Uterus (tissue), 4 donors: ENCODE measurements around the gene ADD3. TPM values are rescaled to one million over a fixed set of nuclear protein-coding genes. Genes with fewer than 3 reads are reported as not detected.

Experiments
- DNase-seq, 2 donors: peaks; one replicate each; pipeline ENCODE4 v3.0.0-alpha.2; 2019 to 2020
- H3K27ac ChIP-seq, 2 donors: fragments of 200-600 bp; sonication (generic); 1 replicate in 1 of 2; 2 replicates in 1 of 2; pipeline ENCODE4 v1.5.1; 2016 to 2018
- H3K27me3 ChIP-seq, 2 donors: fragments of 200-600 bp; sonication (generic); one replicate each; pipeline ENCODE4 v1.5.1; 2018 to 2019; ENCODE audit warnings: control low read depth in 1 of 2
- H3K36me3 ChIP-seq, 2 donors: fragments of 200-600 bp; sonication (generic); one replicate each; pipeline ENCODE4 v1.5.1; 2019; ENCODE audit warnings: control low read depth in 1 of 2
- H3K4me1 ChIP-seq, 2 donors: fragments of 200-600 bp; sonication (generic); one replicate each; pipeline ENCODE4 v1.5.1; 2018 to 2019; ENCODE audit warnings: control low read depth in 1 of 2
- H3K4me3 ChIP-seq, 2 donors: fragments of 200-600 bp; sonication (generic); 1 replicate in 1 of 2; 2 replicates in 1 of 2; pipeline ENCODE4 v1.5.1; 2018 to 2019; ENCODE audit warnings: mild to moderate bottlenecking in 1 of 2
- H3K9me3 ChIP-seq, 2 donors: fragments of 200-600 bp; sonication (generic); one replicate each; pipeline ENCODE4 v1.5.1; 2019; ENCODE audit warnings: control low read depth in 1 of 2
- CTCF ChIP-seq, 4 experiments: fragments of 200-600 bp in 2 of 4; fragments of 450-650 bp in 2 of 4; sonication (generic) in 2 of 4; IDR thresholded peaks; one replicate each; pipeline ENCODE4 v1.5.1; 2016 to 2019; ENCODE audit warnings: antibody characterized with exemption in 4 of 4, mild to moderate bottlenecking in 2 of 4, moderate library complexity in 1 of 4
- POLR2A ChIP-seq, 2 donors: fragments of 450-650 bp; IDR thresholded peaks; one replicate each; pipeline ENCODE4 v1.6.1; 2016; ENCODE audit warnings: antibody characterized with exemption in 2 of 2, mild to moderate bottlenecking in 1 of 2, moderate library complexity in 1 of 2
- intact Hi-C: fragments of 100-400 bp; cut with DNase I; formaldehyde crosslinking; loops from one replicate; pipeline ENCODE4 v1.15.1; 2023; ENCODE audit warnings: low total_unique reads
- total RNA-seq, 4 donors: library from RNA; depleted of rRNA in 3 of 4; stranded (reverse); fragments of >200 nt in 3 of 4; gene quantifications; one replicate each; pipeline versions ENCODE4 v1.1.0 to v1.2.4, GENCODE V29; 2014 to 2023
- donor health status: DM: yes; HTN: yes; CAD: no.

The ADD3 gene
- total RNA-seq, 4 donors from 2014 or later: 55.0 to 935 (median 92.6) TPM

- no peak for DNase-seq
- Histone ChIP-seq H3K27ac (no peak overlapping the region), H3K4me1 (no peaks in the 10 kb centered on the region)
These were observed 19.6 kb upstream of the ADD3 start for GRCh38 chr10:109988212-109988596.

DNA sequence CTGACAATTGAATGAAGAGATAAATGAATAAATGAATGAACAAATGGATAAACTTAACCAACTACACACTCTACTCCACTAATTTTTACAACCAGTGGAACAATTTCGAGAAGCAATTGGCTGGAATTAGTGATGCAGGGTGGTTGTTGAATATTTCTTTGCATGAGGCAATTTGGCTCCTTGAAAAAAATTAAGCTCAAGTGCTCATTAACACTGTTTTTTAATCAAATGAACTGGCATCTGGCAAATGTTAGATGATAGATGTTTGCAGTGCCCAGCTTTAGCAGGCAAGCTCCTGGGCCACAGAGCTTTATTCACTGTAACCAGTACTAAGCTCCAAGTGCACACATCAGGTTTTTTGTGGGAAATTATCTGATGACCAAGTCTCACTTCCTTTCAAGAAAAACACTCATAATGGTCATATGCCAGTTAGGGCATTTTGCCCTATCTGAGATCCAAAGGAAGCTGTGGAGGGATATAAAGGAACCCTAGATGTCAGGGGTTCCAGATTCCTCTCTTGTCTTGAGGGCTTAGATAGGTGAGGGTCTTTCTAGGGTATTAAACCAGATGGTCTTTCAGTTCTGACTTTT is 16.4 kb upstream of the ADD3 start:
- H3K27me3 ChIP-seq: no peaks in the 10 kb centered on the region
- H3K36me3 ChIP-seq: no peaks in the 10 kb centered on the region
- intact Hi-C loops: no loop called here
- TF ChIP-seq CTCF (IDR thresholded peaks at IDR 0.05): no peak
- TF ChIP-seq POLR2A (IDR thresholded peaks at IDR 0.05): no peak
- no peaks in the 10 kb centered on the region for H3K4me1 ChIP-seq
- no peaks in the 10 kb centered on the region for H3K9me3 ChIP-seq
- H3K27ac ChIP-seq: no peak overlapping the region
- no peak overlapping the region for H3K4me3 ChIP-seq
- DNase-seq: no peak

More at GRCh38 chr10:109988212-109988596, 19.6 kb upstream of the ADD3 start:
- TF ChIP-seq POLR2A (IDR thresholded peaks at IDR 0.05): no peak
- no peak for TF ChIP-seq CTCF (IDR thresholded peaks at IDR 0.05)
- Histone ChIP-seq H3K27me3 (no peaks in the 10 kb centered on the region), H3K9me3 (no peaks in the 10 kb centered on the region), H3K4me3 (no peak overlapping the region), H3K36me3 (no peaks in the 10 kb centered on the region)
- intact Hi-C loops: no loop called here

DNA sequence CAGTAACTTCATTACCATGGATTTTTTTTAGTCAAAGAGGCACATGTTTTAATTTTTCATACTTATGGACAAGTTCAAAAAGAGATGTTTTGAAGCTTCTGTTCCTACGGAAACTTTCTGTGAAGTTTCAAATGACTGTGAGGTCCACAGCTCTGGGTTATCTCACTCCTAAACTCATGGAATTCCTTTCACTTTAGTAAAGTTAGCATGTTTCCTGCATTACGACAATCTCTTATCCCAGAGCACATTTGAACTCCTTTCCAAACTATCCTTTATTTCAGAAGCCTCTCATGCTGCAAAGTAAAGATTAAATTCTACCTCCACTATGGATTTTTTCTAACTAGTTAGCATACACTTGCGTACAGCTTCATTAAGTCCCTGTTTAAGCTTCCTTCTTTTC is 15.3 kb upstream of the ADD3 start:
- Histone ChIP-seq H3K36me3 (no peaks in the 10 kb centered on the region), H3K4me3 (no peak overlapping the region), H3K4me1 (peaks cover 0 to 5% of the 10 kb centered on the region in 2 donors), H3K9me3 (no peaks in the 10 kb centered on the region), H3K27ac (peak overlapping the region; percentile 69), H3K27me3 (no peaks in the 10 kb centered on the region)
- no peak for DNase-seq
- intact Hi-C loops: no loop called here
- no peak for TF ChIP-seq CTCF (IDR thresholded peaks at IDR 0.05)
- TF ChIP-seq POLR2A (IDR thresholded peaks at IDR 0.05): no peak

DNA sequence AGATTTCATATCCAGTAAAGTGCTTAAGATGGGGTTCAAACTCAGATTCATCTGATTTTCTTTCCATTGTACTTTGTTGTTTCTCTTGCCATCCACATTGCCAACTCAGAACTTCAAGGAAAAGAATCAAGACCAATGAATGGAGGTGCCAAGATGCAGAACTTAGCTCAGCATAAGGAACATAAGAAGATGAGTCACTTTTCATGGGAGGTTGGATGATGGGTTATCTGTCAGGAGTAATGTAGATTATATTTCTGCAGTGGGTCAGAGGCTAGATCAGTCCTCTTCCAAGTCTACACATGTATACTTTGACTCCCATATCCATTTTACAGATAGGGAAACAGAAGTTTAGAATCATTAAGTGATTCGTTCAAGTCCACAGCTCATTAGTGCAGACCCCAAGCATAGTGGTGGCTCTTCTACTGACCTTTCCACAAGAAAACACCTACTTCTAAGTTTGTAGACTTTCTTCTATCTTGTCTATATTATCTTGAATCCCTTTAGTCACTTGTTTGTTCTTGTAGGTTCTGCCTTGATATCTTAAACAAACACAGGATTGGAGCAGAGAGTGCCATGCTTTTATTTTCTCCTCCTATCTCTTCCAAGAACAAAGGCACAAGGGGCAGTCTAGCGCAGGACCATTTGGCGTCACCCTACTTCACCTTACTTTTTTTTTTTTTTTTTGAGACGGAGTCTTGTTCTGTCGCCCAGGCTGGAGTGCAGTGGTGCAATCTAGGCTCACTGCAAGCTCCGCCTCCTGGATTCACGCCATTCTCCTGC is 14.0 kb upstream of the ADD3 start:
- no peak for TF ChIP-seq CTCF (IDR thresholded peaks at IDR 0.05)
- TF ChIP-seq POLR2A (IDR thresholded peaks at IDR 0.05): no peak
- Histone ChIP-seq H3K4me1 (peaks cover 0 to 5% of the 10 kb centered on the region in 2 donors), H3K27ac (peak overlapping the region; percentile 69), H3K9me3 (no peaks in the 10 kb centered on the region), H3K27me3 (no peaks in the 10 kb centered on the region), H3K36me3 (no peaks in the 10 kb centered on the region), H3K4me3 (no peak overlapping the region)
- intact Hi-C loops: no loop called here
- no peak for DNase-seq
